GM21447 (cell line): ENCODE measurements around the gene CDIP1.

ENCODE experiments used
- ATAC-seq: cut with Tn5 transposase; IDR thresholded peaks from one replicate; pipeline ENCODE4 v1.9.1; 2021; ENCODE audit not compliant: unreplicated experiment

Gene CDIP1

GRCh38 chr16:4494746-4495490, 43.7 kb downstream of the CDIP1 start:
- no peak for ATAC-seq

- no peak for ATAC-seq
Observed at GRCh38 chr16:4491898-4492297, 46.7 kb downstream of the CDIP1 start.

GRCh38 chr16:4489030-4489429, 49.5 kb downstream of the CDIP1 start:
- no peak for ATAC-seq

- no peak for ATAC-seq
Observed at GRCh38 chr16:4488499-4488967, 50.0 kb downstream of the CDIP1 start.

- ATAC-seq = no peak
Observed at GRCh38 chr16:4487955-4488498, 50.5 kb downstream of the CDIP1 start.

GRCh38 chr16:4486126-4486893, 52.3 kb downstream of the CDIP1 start:
- ATAC-seq = no peak

- ATAC-seq = no peak
Observed at GRCh38 chr16:4481963-4482362, 56.6 kb downstream of the CDIP1 start.

- ATAC-seq = no peak
Observed at GRCh38 chr16:4481526-4481925, 57.0 kb downstream of the CDIP1 start.

- ATAC-seq = no peak
Observed at GRCh38 chr16:4477966-4478365, 60.6 kb downstream of the CDIP1 start.

GRCh38 chr16:4475880-4476788, 62.4 kb downstream of the CDIP1 start, which contains the start of gene HMOX2:
TSS of gene HMOX2 (plus strand) at chr16:4476398. CDS start at chr16:4505525, 29,127 bp downstream.
- peak; percentile 73 for ATAC-seq

- peak; percentile 51 for ATAC-seq
Observed at GRCh38 chr16:4474192-4474961, 64.2 kb downstream of the CDIP1 start, which contains the start of gene NMRAL1. TSS of gene NMRAL1 (minus strand) at chr16:4474625. CDS start at chr16:4474132, 493 bp downstream.

GRCh38 chr16:4472880-4473279, 65.7 kb downstream of the CDIP1 start:
- ATAC-seq = no peak

- ATAC-seq = no peak
Observed at GRCh38 chr16:4471869-4472268, 66.7 kb downstream of the CDIP1 start.

- ATAC-seq = no peak
Observed at GRCh38 chr16:4468972-4469371, 69.6 kb downstream of the CDIP1 start.

GRCh38 chr16:4467916-4468315, 70.7 kb downstream of the CDIP1 start:
- no peak for ATAC-seq

- no peak for ATAC-seq
Observed at GRCh38 chr16:4465977-4466779, 72.4 kb downstream of the CDIP1 start.

GRCh38 chr16:4463522-4464163, 74.9 kb downstream of the CDIP1 start:
- no peak for ATAC-seq

GRCh38 chr16:4461250-4462085, 77.1 kb downstream of the CDIP1 start:
- no peak for ATAC-seq
